HG03064 (cell line): ENCODE results near the gene CCNL1.
"Not testable (repeated sequence)": the region's sequence is repeated elsewhere in the genome, so short reads cannot be mapped to it uniquely, and the experiment has no call there.

Experiments used
- ATAC-seq: cut with Tn5 transposase; IDR thresholded peaks from one replicate; pipeline ENCODE4 v1.9.1; 2021; ENCODE audit warnings: low read depth; ENCODE audit not compliant: unreplicated experiment

Gene CCNL1

GRCh38 chr3:157109267-157110141 is 50.4 kb downstream of the CCNL1 start:
- ATAC-seq, result no peak

- no peak for ATAC-seq
Observed at GRCh38 chr3:157107644-157108133, 52.3 kb downstream of the CCNL1 start.

GRCh38 chr3:157107037-157107436 is 52.9 kb downstream of the CCNL1 start:
- ATAC-seq, result no peak

- ATAC-seq, result peak; percentile 64
Observed at GRCh38 chr3:157104928-157105652, 54.9 kb downstream of the CCNL1 start.

GRCh38 chr3:157104521-157104920 is 55.4 kb downstream of the CCNL1 start:
- ATAC-seq, result no peak

- no peak for ATAC-seq
Observed at GRCh38 chr3:157103860-157104259, 56.1 kb downstream of the CCNL1 start.

GRCh38 chr3:157103280-157103679 is 56.7 kb downstream of the CCNL1 start:
- peak; percentile 76 for ATAC-seq

- ATAC-seq, result not testable (repeated sequence)
Observed at GRCh38 chr3:157102595-157102994, 57.4 kb downstream of the CCNL1 start.

GRCh38 chr3:157102098-157102497 is 57.8 kb downstream of the CCNL1 start:
- ATAC-seq, result no peak

GRCh38 chr3:157101486-157101885 is 58.5 kb downstream of the CCNL1 start:
- ATAC-seq, result no peak

- ATAC-seq, result no peak
Observed at GRCh38 chr3:157100608-157101396, 59.1 kb downstream of the CCNL1 start.

- ATAC-seq, result no peak
Observed at GRCh38 chr3:157100096-157100477, 59.9 kb downstream of the CCNL1 start.

GRCh38 chr3:157099326-157100095 is 60.4 kb downstream of the CCNL1 start:
- no peak for ATAC-seq

- ATAC-seq, result no peak
Observed at GRCh38 chr3:157098823-157099185, 61.1 kb downstream of the CCNL1 start.

GRCh38 chr3:157098121-157098822 is 61.7 kb downstream of the CCNL1 start:
- no peak for ATAC-seq
